ENCODE results near the gene FIGN. TPM values are rescaled to one million over a fixed set of nuclear protein-coding genes. Genes with fewer than 3 reads are reported as not detected.

The FIGN gene
- total and polyA plus RNA-seq, 4 donors: 1.1 to 7.8 (median 5.1) TPM

DNA sequence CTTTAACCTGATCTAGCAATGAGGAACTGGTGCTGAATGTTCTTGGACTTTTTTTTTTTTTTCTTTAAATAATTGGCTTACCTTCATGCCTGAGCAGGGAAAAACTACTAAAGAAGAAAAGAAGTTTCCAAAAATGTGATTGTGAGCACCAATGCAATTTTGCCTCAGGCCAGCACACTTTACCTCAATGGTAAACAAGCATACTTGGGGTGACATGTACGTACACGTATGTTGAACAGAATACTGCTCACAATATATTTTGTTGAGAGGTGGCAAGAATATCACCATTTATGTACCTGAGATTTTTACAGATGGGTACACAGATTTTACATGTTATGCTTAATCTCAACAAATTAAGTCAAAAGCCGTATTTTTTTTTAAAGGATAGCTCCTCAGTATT is 144.3 kb downstream of the FIGN start:
- no peak overlapping the region for H3K4me3 ChIP-seq (ENCODE audit: low read depth in 1 of 3, low read length in 3 of 3)
- H3K4me1 ChIP-seq (ENCODE audit: control insufficient read depth in 4 of 4, insufficient read depth in 4 of 4, low read length in 3 of 4): peaks cover 0 to 1% (median 0%) of the 10 kb centered on the region in 4 donors
- H3K9ac ChIP-seq (ENCODE audit: low read depth in 1 of 2, low read length in 2 of 2): no peak overlapping the region
- H3K27ac ChIP-seq (ENCODE audit: low read depth in 1 of 2, low read length in 2 of 2): no peak overlapping the region
- DNase-seq (ENCODE audit: low spot score): no peak
- H3K36me3 ChIP-seq (ENCODE audit: control insufficient read depth in 4 of 4, insufficient read depth in 3 of 4, low read depth in 1 of 4, low read length in 3 of 4): no peaks in the 10 kb centered on the region
- WGBS: 94% methylated on average over 3 of the region's 3 CpGs
- H3K9me3 ChIP-seq (ENCODE audit: control insufficient read depth in 4 of 4, low read length in 3 of 4): no peaks in the 10 kb centered on the region
- no peaks in the 10 kb centered on the region for H3K27me3 ChIP-seq (ENCODE audit: control insufficient read depth in 4 of 4, insufficient read depth in 4 of 4, low read length in 3 of 4)
- TF ChIP-seq MAX (IDR thresholded peaks at IDR 0.05): no peak
- TF ChIP-seq RXRA (IDR thresholded peaks at IDR 0.05): no peak
- no peak for TF ChIP-seq HNF4A (conservative IDR thresholded peaks at IDR 0.05)
- no peak for TF ChIP-seq ATF3 (IDR thresholded peaks at IDR 0.05)
- no peak for TF ChIP-seq GABPA (IDR thresholded peaks at IDR 0.05 in 1 of 2, conservative IDR thresholded peaks at IDR 0.05 in 1 of 2)
- no peak for TF ChIP-seq YY1 (IDR thresholded peaks at IDR 0.05)
- no peak for TF ChIP-seq TAF1 (conservative IDR thresholded peaks at IDR 0.05)
- TF ChIP-seq JUND (IDR thresholded peaks at IDR 0.05): no peak
- TF ChIP-seq HNF4G (IDR thresholded peaks at IDR 0.05): no peak
- TF ChIP-seq RAD21 (IDR thresholded peaks at IDR 0.05): no peak
- no peak for TF ChIP-seq REST (IDR thresholded peaks at IDR 0.05)
- TF ChIP-seq, protein P1, sequence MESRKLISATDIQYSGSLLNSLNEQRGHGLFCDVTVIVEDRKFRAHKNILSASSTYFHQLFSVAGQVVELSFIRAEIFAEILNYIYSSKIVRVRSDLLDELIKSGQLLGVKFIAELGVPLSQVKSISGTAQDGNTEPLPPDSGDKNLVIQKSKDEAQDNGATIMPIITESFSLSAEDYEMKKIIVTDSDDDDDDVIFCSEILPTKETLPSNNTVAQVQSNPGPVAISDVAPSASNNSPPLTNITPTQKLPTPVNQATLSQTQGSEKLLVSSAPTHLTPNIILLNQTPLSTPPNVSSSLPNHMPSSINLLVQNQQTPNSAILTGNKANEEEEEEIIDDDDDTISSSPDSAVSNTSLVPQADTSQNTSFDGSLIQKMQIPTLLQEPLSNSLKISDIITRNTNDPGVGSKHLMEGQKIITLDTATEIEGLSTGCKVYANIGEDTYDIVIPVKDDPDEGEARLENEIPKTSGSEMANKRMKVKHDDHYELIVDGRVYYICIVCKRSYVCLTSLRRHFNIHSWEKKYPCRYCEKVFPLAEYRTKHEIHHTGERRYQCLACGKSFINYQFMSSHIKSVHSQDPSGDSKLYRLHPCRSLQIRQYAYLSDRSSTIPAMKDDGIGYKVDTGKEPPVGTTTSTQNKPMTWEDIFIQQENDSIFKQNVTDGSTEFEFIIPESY (IDR thresholded peaks at IDR 0.05): no peak
- TF ChIP-seq NR2F2 (IDR thresholded peaks at IDR 0.05): no peak
- no peak for TF ChIP-seq SP1 (IDR thresholded peaks at IDR 0.05)
- no peak for TF ChIP-seq EGR1 (IDR thresholded peaks at IDR 0.05; ENCODE audit: low read depth in 2 of 2)
- no peak for TF ChIP-seq FOXA2 (IDR thresholded peaks at IDR 0.05)

DNA sequence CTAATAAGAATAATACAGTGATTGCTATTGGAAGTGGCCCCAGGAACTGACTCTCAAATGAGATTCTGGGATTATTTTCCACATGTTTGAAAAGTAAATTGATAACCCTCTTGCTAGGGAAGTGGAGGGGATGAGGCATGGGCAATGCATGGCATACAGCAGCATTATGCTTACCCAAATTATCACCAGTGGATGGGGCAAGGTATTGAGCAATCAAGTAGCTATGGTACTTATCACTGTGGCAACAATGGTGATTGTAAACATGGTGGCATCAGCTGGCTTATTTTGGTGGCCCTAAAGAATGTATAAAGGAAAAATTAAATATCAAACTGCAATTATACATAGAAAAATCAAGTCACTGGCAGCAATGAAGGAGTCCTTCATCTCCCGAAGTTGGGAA is 155.1 kb downstream of the FIGN start:
- WGBS: 92% methylated on average over 1 of the region's 1 CpG
- H3K4me3 ChIP-seq (ENCODE audit: low read depth in 1 of 3, low read length in 3 of 3): no peak overlapping the region
- TF ChIP-seq REST (IDR thresholded peaks at IDR 0.05) (no peak), RXRA (IDR thresholded peaks at IDR 0.05) (no peak), JUND (IDR thresholded peaks at IDR 0.05) (no peak), EGR1 (IDR thresholded peaks at IDR 0.05; ENCODE audit: low read depth in 2 of 2) (no peak), HNF4A (conservative IDR thresholded peaks at IDR 0.05) (no peak), SP1 (IDR thresholded peaks at IDR 0.05) (no peak), FOXA1 (IDR thresholded peaks at IDR 0.05) (no peak), RAD21 (IDR thresholded peaks at IDR 0.05) (no peak), NR2F2 (IDR thresholded peaks at IDR 0.05) (no peak), TAF1 (conservative IDR thresholded peaks at IDR 0.05) (no peak), MAX (IDR thresholded peaks at IDR 0.05) (no peak), YY1 (IDR thresholded peaks at IDR 0.05) (no peak)
- TF ChIP-seq, protein P2, sequence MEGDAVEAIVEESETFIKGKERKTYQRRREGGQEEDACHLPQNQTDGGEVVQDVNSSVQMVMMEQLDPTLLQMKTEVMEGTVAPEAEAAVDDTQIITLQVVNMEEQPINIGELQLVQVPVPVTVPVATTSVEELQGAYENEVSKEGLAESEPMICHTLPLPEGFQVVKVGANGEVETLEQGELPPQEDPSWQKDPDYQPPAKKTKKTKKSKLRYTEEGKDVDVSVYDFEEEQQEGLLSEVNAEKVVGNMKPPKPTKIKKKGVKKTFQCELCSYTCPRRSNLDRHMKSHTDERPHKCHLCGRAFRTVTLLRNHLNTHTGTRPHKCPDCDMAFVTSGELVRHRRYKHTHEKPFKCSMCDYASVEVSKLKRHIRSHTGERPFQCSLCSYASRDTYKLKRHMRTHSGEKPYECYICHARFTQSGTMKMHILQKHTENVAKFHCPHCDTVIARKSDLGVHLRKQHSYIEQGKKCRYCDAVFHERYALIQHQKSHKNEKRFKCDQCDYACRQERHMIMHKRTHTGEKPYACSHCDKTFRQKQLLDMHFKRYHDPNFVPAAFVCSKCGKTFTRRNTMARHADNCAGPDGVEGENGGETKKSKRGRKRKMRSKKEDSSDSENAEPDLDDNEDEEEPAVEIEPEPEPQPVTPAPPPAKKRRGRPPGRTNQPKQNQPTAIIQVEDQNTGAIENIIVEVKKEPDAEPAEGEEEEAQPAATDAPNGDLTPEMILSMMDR (IDR thresholded peaks at IDR 0.05; ENCODE audit: low read depth, low read length, missing input control): no peak
- TF ChIP-seq, protein P1 (IDR thresholded peaks at IDR 0.05): no peak

More for the DNA sequence above, 155.1 kb downstream of the FIGN start:
- no peak overlapping the region for H3K9ac ChIP-seq (ENCODE audit: low read depth in 1 of 2, low read length in 2 of 2)
- no peak overlapping the region for H3K27ac ChIP-seq (ENCODE audit: low read depth in 1 of 2, low read length in 2 of 2)
- no peaks in the 10 kb centered on the region for H3K36me3 ChIP-seq (ENCODE audit: control insufficient read depth in 4 of 4, insufficient read depth in 3 of 4, low read depth in 1 of 4, low read length in 3 of 4)
- no peak for DNase-seq (ENCODE audit: low spot score)
- no peaks in the 10 kb centered on the region for H3K27me3 ChIP-seq (ENCODE audit: control insufficient read depth in 4 of 4, insufficient read depth in 4 of 4, low read length in 3 of 4)
- no peaks in the 10 kb centered on the region for H3K4me1 ChIP-seq (ENCODE audit: control insufficient read depth in 4 of 4, insufficient read depth in 4 of 4, low read length in 3 of 4)
- H3K9me3 ChIP-seq (ENCODE audit: control insufficient read depth in 4 of 4, low read length in 3 of 4): no peaks in the 10 kb centered on the region

Data from liver (tissue), 9 donors.